SK-N-MC (cell line): ENCODE data around the gene CGB5.
A peak's percentile ranks its signal among the peaks of the same experiment; 100 is the strongest.
"Not testable (repeated sequence)": the region's sequence is repeated elsewhere in the genome, so short reads cannot be mapped to it uniquely, and the experiment has no call there.

Experiments
- DNase-seq: peaks from one replicate; pipeline ENCODE4 v3.0.0-alpha.2; 2011; ENCODE audit warnings: low read depth, low spot score
- H3K27ac ChIP-seq: fragments of 200-600 bp; sonication (generic); 2 replicates; pipeline ENCODE4 v1.5.1; 2016; ENCODE audit warnings: mixed run types
- H3K36me3 ChIP-seq: fragments of 200-600 bp; sonication (generic); 2 replicates; pipeline ENCODE4 v1.6.1; 2017; ENCODE audit warnings: antibody characterized with exemption, low read length, mixed read lengths; ENCODE audit not compliant: insufficient read depth
- H3K4me3 ChIP-seq: fragments of 200-600 bp; sonication (generic); 2 replicates; pipeline ENCODE4 v1.5.1; 2016
- H3K9ac ChIP-seq: fragments of 200-600 bp; sonication (generic); 2 replicates; pipeline ENCODE4 v1.8.0; 2017; ENCODE audit warnings: mixed run types, mixed read lengths; ENCODE audit not compliant: insufficient read length
- H3K9me3 ChIP-seq: fragments of 200-600 bp; sonication (generic); 2 replicates; pipeline ENCODE4 v1.6.1; 2017; ENCODE audit warnings: low read depth, mild to moderate bottlenecking, antibody characterized with exemption, low read length, moderate library complexity, mixed read lengths
- EZH2 ChIP-seq: fragments of 200-600 bp; sonication (generic); IDR thresholded peaks from one replicate; pipeline ENCODE4 v1.6.1; 2017; ENCODE audit warnings: antibody characterized with exemption
- FOXP2 ChIP-seq: optimal IDR thresholded peaks from 2 replicates; pipeline ENCODE3; 2011; ENCODE audit warnings: mild to moderate bottlenecking, moderate library complexity; ENCODE audit not compliant: insufficient read depth; ENCODE audit errors: extremely low read length, control extremely low read depth
- POLR2AphosphoS5 ChIP-seq: IDR thresholded peaks from 2 replicates; pipeline ENCODE4 v1.6.1; 2012; ENCODE audit warnings: mild to moderate bottlenecking, low read depth, low read length, borderline replicate concordance

CGB5 gene

GRCh38 chr19:49043548-49043947 is at the start of gene CGB5:
CGB5 (plus strand) TSS chr19:49043848; CDS start chr19:49044210, 362 bp downstream.
- not testable (repeated sequence) for H3K9ac ChIP-seq, H3K36me3 ChIP-seq, H3K9me3 ChIP-seq, DNase-seq, H3K27ac ChIP-seq, H3K4me3 ChIP-seq

GRCh38 chr19:48994035-48994386 is 49.6 kb upstream of the CGB5 start:
- TF ChIP-seq EZH2 (no peak), POLR2AphosphoS5 (no peak), FOXP2 (peak; percentile 8)
- Histone ChIP-seq H3K36me3 (no peaks in the 10 kb centered on the region; the same call in 1 of the 2 replicates), H3K9ac (peak overlapping the region; percentile 89), H3K9me3 (no peaks in the 10 kb centered on the region), H3K27ac (peak overlapping the region; percentile 85), H3K4me3 (peak overlapping the region; percentile 95)
- no peak for DNase-seq

- TF ChIP-seq EZH2 (no peak), FOXP2 (no peak), POLR2AphosphoS5 (no peak)
- no peak for DNase-seq
- Histone ChIP-seq H3K27ac (no peak overlapping the region), H3K4me3 (no peak overlapping the region), H3K36me3 (peaks cover 15% of the 10 kb centered on the region), H3K9me3 (no peaks in the 10 kb centered on the region), H3K9ac (no peak overlapping the region)
Measured at GRCh38 chr19:48997972-48998371, 45.7 kb upstream of the CGB5 start.

- TF ChIP-seq POLR2AphosphoS5 = no peak
- no peak for TF ChIP-seq FOXP2
- TF ChIP-seq EZH2 = no peak
- Histone ChIP-seq H3K4me3 (no peak overlapping the region), H3K36me3 (peaks cover 28% of the 10 kb centered on the region), H3K9ac (no peak overlapping the region), H3K27ac (no peak overlapping the region), H3K9me3 (no peaks in the 10 kb centered on the region)
- no peak for DNase-seq
Measured at GRCh38 chr19:48999481-49000325, 43.9 kb upstream of the CGB5 start.

- Histone ChIP-seq H3K4me3 (no peak overlapping the region), H3K36me3 (peaks cover 54% of the 10 kb centered on the region), H3K27ac (no peak overlapping the region), H3K9ac (no peak overlapping the region), H3K9me3 (no peaks in the 10 kb centered on the region)
- TF ChIP-seq FOXP2 = no peak
- no peak for TF ChIP-seq EZH2
- no peak for TF ChIP-seq POLR2AphosphoS5
- no peak for DNase-seq
Measured at GRCh38 chr19:49004133-49004532, 39.5 kb upstream of the CGB5 start.

GRCh38 chr19:49004964-49005614 is 38.6 kb upstream of the CGB5 start:
- no peak overlapping the region for H3K27ac ChIP-seq
- H3K9ac ChIP-seq = no peak overlapping the region
- DNase-seq = no peak
- peaks cover 57% of the 10 kb centered on the region for H3K36me3 ChIP-seq
- no peak overlapping the region for H3K4me3 ChIP-seq
- no peaks in the 10 kb centered on the region for H3K9me3 ChIP-seq
- TF ChIP-seq EZH2 (no peak), FOXP2 (no peak), POLR2AphosphoS5 (no peak)

- H3K9ac ChIP-seq = no peak overlapping the region
- H3K4me3 ChIP-seq = no peak overlapping the region
- DNase-seq = no peak
- peaks cover 70% of the 10 kb centered on the region for H3K36me3 ChIP-seq
- no peak overlapping the region for H3K27ac ChIP-seq
- no peaks in the 10 kb centered on the region for H3K9me3 ChIP-seq
- TF ChIP-seq POLR2AphosphoS5 = no peak
- no peak for TF ChIP-seq FOXP2
- no peak for TF ChIP-seq EZH2
Measured at GRCh38 chr19:49006905-49007304, 36.7 kb upstream of the CGB5 start.

- no peak overlapping the region for H3K4me3 ChIP-seq
- H3K9ac ChIP-seq = no peak overlapping the region
- no peak for DNase-seq
- H3K9me3 ChIP-seq = no peaks in the 10 kb centered on the region
- TF ChIP-seq POLR2AphosphoS5 = no peak
- peaks cover 60% of the 10 kb centered on the region for H3K36me3 ChIP-seq
- no peak overlapping the region for H3K27ac ChIP-seq
Measured at GRCh38 chr19:49009828-49010227, 33.8 kb upstream of the CGB5 start.

- no peak for DNase-seq
- H3K9me3 ChIP-seq = no peaks in the 10 kb centered on the region
- H3K9ac ChIP-seq = no peak overlapping the region
- no peak overlapping the region for H3K27ac ChIP-seq
- H3K4me3 ChIP-seq = no peak overlapping the region
- H3K36me3 ChIP-seq = peaks cover 60% of the 10 kb centered on the region
- TF ChIP-seq FOXP2 (no peak), POLR2AphosphoS5 (no peak), EZH2 (no peak)
Measured at GRCh38 chr19:49010453-49010852, 33.2 kb upstream of the CGB5 start.
